ENCODE measurements around the gene EEPD1. TPM values are rescaled to one million over a fixed set of nuclear protein-coding genes. Genes with fewer than 3 reads are reported as not detected.
A peak's percentile ranks its signal among the peaks of the same experiment; 100 is the strongest.

EEPD1 gene
- total RNA-seq, 2 experiments from 2014 or later, result 0.62 to 0.82 TPM

DNA sequence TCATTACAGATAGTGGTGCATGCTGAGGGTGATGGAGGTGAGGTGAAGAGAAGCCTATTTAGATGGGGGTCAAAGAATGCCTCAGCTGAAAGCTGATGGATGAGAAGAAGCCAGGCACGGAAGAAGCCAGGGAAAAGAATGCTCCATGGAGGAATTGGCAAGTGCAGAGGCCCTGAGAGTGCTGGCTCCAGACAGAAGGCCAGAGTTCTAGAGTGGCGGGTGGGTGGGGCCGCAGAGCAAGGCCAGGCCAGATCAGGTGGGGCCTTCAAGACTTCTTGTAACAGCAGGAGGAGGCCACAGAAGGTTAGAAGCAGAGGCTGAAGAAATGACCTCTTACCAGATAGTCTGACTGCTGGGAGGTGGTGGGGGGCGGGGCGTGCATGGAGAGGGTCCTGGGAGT is 7.3 kb downstream of the EEPD1 start:
- no peak for DNase-seq
- H3K4me1 Mint-ChIP-seq, result no peaks in the 10 kb centered on the region
- no peak overlapping the region for H3K4me3 Mint-ChIP-seq
- H3K27me3 Mint-ChIP-seq, result no peaks in the 10 kb centered on the region
- H3K9me3 Mint-ChIP-seq, result no peaks in the 10 kb centered on the region
- no peak overlapping the region for H3K27ac Mint-ChIP-seq
- H3K36me3 Mint-ChIP-seq, result no peaks in the 10 kb centered on the region

DNA sequence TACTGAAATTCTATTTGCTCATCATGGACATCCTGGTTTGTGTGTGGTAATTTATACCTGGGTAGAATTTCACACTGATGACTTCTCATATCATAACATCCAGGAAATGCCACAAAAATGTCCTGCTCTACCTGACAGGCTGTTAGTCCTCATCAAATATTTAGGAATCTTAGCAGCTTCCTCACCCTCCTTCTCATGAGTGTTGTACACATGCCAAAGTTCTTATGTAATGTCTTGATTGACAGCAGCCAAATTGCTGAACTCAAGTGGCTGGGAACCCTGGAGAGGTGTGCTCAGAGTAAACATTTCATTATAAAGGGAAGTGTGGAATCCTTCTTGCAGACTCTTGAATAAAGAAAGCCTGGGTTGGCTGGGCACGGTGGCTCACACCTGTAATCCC is 8.9 kb downstream of the EEPD1 start:
- no peaks in the 10 kb centered on the region for H3K9me3 Mint-ChIP-seq
- no peaks in the 10 kb centered on the region for H3K36me3 Mint-ChIP-seq
- no peak overlapping the region for H3K4me3 Mint-ChIP-seq
- H3K4me1 Mint-ChIP-seq, result no peaks in the 10 kb centered on the region
- no peak overlapping the region for H3K27ac Mint-ChIP-seq
- DNase-seq, result no peak
- H3K27me3 Mint-ChIP-seq, result no peaks in the 10 kb centered on the region

DNA sequence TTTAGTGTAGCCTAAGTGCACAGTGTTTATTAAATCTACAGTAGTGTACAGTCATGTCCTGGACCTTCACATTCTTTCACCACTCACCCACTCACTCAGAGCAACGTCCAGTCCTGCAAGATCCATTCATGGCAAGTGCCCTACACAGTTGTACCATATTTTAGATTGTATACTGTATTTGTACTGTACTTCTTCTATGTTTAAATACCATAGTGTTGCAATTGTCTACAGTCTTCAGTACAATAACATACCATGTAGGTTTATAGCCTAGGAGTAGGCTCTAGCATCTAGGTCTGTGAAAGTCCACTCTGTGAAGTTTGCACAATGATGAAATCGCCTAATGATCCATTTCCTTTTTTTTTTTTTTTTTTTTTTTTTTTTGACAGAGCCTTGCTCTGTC is 12.0 kb downstream of the EEPD1 start:
- H3K27ac Mint-ChIP-seq, result no peak overlapping the region
- H3K36me3 Mint-ChIP-seq, result no peaks in the 10 kb centered on the region
- DNase-seq, result no peak
- no peaks in the 10 kb centered on the region for H3K9me3 Mint-ChIP-seq
- H3K4me3 Mint-ChIP-seq, result no peak overlapping the region
- H3K4me1 Mint-ChIP-seq, result no peaks in the 10 kb centered on the region
- H3K27me3 Mint-ChIP-seq, result no peaks in the 10 kb centered on the region

DNA sequence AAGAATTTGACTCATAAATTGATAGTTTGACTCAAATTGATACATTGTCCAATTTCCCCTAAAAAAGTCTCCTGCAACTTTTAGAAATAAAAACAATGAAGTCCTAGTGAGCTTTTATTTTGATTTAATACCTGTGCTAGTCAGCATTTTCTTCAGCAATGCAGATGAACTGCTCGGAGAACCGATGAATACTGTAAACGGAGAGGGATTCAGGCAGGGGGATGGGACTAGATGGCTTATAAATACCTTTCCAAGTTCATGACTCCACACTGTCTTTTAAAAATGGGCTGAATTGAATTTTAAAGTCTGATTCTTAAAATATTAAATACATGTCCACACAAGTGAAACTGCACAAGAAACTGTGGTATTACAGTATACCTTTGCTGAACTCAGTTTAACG is 12.7 kb downstream of the EEPD1 start:
- H3K36me3 Mint-ChIP-seq, result no peaks in the 10 kb centered on the region
- H3K4me3 Mint-ChIP-seq, result no peak overlapping the region
- H3K9me3 Mint-ChIP-seq, result no peaks in the 10 kb centered on the region
- H3K27me3 Mint-ChIP-seq, result no peaks in the 10 kb centered on the region
- no peak overlapping the region for H3K27ac Mint-ChIP-seq
- no peak for DNase-seq
- H3K4me1 Mint-ChIP-seq, result no peaks in the 10 kb centered on the region

DNA sequence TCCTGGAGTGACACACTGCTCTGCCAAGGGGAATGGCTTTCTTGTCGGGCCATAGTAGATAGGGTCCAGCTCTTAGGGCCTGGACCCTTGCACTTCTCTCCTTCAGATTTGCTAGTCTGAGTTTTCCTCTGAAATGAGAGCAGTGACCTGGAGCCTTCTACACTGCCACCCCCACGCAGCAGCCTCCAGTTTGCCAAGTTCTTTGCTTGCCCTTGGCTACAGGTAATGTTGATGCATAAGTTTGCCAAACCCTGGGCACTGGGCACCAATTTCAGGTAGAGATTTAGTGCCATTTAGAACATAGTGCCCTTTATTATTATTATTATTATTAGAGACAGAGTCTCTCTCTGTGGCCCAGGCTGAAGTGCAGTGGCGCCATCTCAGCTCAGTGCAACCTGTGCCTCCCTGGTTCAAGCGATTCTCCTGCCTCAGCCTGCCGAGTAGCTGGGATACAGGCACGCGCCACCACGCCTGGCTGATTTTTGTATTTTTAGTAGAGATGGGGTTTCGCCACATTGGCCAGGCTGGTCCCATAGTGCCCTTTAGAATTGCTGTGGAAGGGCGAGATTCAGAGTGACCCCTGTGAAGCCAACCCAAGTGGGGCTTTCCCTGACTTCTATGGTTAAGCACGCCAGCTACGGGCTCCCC is 14.5 kb downstream of the EEPD1 start:
- no peak overlapping the region for H3K4me3 Mint-ChIP-seq
- no peaks in the 10 kb centered on the region for H3K9me3 Mint-ChIP-seq
- H3K27ac Mint-ChIP-seq, result no peak overlapping the region
- H3K4me1 Mint-ChIP-seq, result no peaks in the 10 kb centered on the region
- H3K27me3 Mint-ChIP-seq, result no peaks in the 10 kb centered on the region
- no peaks in the 10 kb centered on the region for H3K36me3 Mint-ChIP-seq
- no peak for DNase-seq

DNA sequence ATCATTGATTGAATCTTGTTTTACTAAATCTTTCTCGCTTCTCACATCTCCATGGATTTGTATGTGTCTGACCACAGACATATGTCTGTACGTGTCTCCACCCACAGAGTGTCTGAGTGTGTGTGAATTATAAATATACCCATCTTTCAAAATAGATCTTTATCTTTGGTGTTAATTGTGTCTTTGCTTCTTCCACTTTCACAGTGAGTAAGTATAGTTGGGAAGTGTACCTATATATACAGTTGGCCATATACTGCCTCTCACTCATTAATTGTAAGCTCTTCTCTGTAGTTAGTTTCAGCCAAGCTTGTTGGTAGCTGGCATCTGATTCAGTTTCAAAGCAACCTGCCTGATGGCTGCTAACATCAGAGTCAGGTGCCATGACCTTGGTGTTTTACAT is 18.4 kb downstream of the EEPD1 start:
- DNase-seq, result no peak
- no peaks in the 10 kb centered on the region for H3K4me1 Mint-ChIP-seq
- H3K36me3 Mint-ChIP-seq, result no peaks in the 10 kb centered on the region
- H3K27ac Mint-ChIP-seq, result no peak overlapping the region
- H3K4me3 Mint-ChIP-seq, result no peak overlapping the region
- H3K27me3 Mint-ChIP-seq, result no peaks in the 10 kb centered on the region
- H3K9me3 Mint-ChIP-seq, result no peaks in the 10 kb centered on the region

DNA sequence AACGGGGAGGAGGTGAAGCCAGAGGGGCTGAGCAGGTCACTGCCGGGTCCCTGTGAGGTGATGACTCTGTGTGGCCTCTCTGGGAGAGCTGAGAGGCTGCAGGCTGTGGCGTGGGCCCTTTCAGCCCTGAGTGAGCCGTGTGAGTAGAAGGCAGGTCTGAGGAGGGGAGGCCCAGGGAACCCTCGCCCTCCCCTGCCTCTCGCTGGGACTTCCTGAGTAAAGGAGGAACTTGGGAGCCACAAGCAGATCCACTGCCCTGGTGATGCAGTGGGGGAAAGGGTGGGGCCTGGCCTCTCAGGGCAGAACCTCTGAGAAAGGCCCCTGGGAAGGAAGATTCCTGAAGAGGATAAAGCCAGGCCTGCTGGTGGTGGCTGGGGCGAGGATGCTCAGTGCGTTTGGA is 22.8 kb downstream of the EEPD1 start:
- Mint-ChIP-seq H3K9me3 (no peaks in the 10 kb centered on the region), H3K4me1 (no peaks in the 10 kb centered on the region), H3K27ac (no peak overlapping the region), H3K27me3 (no peaks in the 10 kb centered on the region), H3K36me3 (no peaks in the 10 kb centered on the region), H3K4me3 (no peak overlapping the region)
- no peak for DNase-seq

DNA sequence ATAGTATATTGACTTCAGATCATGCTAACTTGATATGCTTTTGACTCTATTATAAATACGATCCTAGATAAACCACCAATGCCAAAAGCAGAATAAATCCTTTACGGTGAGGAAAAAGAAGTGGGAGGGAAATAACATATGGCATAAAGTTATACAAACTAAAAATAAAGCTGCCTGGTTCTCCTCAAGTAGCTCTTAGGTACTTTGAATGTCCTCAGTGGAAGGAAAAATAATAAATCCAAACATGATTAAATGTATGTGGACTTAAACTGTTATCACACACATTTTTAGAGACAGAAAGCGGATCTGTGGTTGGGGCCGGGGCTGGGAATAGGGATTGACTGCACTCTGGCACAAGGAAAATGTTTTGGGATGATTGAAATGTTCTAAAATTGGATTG is 23.6 kb downstream of the EEPD1 start:
- H3K36me3 Mint-ChIP-seq, result no peaks in the 10 kb centered on the region
- no peaks in the 10 kb centered on the region for H3K4me1 Mint-ChIP-seq
- no peak overlapping the region for H3K27ac Mint-ChIP-seq
- H3K4me3 Mint-ChIP-seq, result no peak overlapping the region
- no peaks in the 10 kb centered on the region for H3K27me3 Mint-ChIP-seq
- no peak for DNase-seq
- no peaks in the 10 kb centered on the region for H3K9me3 Mint-ChIP-seq

DNA sequence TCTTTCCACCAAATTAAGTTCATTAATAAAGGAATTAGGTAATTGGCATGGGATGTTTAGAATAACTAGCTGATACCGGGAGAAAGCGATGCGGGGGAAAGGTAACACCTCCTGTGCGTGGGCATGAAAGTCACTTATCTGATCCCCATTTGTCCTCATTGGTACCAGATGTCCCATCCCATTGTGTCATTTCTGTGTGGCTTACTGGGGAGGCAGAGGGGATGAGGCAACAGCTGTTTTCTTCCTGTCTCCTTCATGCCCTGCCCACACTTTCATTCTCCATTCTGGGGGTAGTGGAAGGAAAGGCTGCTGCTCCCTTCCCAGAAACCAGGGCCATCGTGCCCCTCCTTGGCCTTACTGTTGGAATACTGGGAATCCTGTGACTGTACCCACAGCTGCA is 27.1 kb downstream of the EEPD1 start:
- no peaks in the 10 kb centered on the region for H3K9me3 Mint-ChIP-seq
- H3K36me3 Mint-ChIP-seq, result no peaks in the 10 kb centered on the region
- H3K4me1 Mint-ChIP-seq, result no peaks in the 10 kb centered on the region
- no peak overlapping the region for H3K27ac Mint-ChIP-seq
- no peak for DNase-seq
- no peak overlapping the region for H3K4me3 Mint-ChIP-seq
- no peaks in the 10 kb centered on the region for H3K27me3 Mint-ChIP-seq

DNA sequence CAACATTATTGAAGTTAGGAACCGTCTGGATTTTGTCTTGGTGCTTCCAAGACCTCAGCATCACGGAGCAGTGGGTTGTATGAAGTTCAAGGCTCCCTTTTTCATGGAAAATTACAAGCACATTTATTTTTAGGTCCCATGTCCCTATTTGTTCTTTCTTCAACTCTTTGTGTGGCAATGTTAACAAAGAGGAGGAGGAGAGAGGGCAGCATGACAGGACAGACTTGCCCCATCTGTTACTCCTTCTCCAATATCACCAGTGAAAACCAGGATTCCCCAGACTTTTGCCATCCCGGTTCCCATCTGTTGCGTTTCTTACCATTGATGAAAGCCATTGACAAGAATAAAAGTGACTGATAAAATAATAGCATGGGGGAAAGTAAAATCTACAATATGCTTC is 28.6 kb downstream of the EEPD1 start:
- no peaks in the 10 kb centered on the region for H3K4me1 Mint-ChIP-seq
- H3K27me3 Mint-ChIP-seq, result no peaks in the 10 kb centered on the region
- H3K27ac Mint-ChIP-seq, result no peak overlapping the region
- H3K4me3 Mint-ChIP-seq, result no peak overlapping the region
- no peaks in the 10 kb centered on the region for H3K36me3 Mint-ChIP-seq
- no peak for DNase-seq
- H3K9me3 Mint-ChIP-seq, result no peaks in the 10 kb centered on the region

DNA sequence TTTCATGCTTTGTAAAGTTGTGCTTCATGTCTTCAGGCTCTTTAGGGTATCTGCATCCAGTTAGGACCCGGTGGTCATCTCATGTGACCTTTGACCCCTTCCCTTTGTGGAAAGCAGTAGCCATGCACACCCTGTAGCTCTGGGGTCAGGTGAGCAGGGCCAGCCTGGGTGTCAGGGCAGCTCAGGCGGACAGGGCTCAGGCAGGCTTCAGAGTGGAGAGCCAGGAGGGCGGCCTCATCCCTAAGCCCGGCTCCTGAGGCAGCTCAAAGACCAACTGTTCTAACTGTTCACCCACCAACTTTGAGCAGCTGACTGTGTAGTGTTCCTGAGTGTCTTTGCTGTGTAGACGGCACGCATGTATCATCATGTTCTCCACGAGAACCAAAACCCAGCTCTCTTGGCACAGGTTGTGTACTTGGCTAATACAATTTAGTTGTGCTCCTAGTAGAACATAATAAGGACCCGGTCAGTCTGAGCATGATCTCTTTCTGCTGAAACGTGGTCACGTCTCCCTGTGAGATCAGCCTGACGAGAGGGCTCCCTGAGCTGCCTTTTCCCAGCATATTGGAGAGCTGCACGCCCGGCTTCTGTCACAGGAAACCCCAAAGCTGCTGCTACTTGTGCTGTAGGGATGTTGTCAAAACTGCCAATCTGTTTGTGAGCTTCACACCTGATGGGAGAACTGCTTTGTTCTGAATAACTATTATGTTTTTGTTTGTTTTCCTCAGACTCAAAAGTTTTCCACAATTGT is 30.0 kb downstream of the EEPD1 start:
- Mint-ChIP-seq H3K27ac (no peak overlapping the region), H3K4me1 (no peaks in the 10 kb centered on the region), H3K9me3 (no peaks in the 10 kb centered on the region), H3K36me3 (no peaks in the 10 kb centered on the region), H3K27me3 (no peaks in the 10 kb centered on the region), H3K4me3 (no peak overlapping the region)
- no peak for DNase-seq

DNA sequence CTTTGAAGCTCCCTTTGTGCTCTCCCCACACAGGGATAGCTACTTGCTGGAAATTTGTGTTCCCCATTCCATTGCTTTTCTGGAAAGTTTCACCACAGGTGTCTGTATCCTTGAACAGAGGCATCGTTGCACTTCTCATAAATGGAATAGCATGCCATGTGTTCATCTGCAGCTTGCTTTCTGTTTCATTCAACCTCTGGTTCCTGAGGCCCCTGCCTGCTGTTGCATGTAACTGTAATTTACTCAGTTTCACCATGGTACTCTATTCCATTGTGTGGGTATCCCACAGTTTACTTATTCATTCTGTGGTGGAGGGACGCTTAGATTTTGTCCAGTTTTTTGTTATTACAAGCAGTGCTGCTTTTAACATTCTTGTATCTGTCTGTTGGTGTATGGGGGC is 32.0 kb downstream of the EEPD1 start:
- no peak for DNase-seq
- Mint-ChIP-seq H3K4me3 (no peak overlapping the region), H3K4me1 (peaks cover 2% of the 10 kb centered on the region), H3K27me3 (no peaks in the 10 kb centered on the region), H3K9me3 (no peaks in the 10 kb centered on the region), H3K36me3 (no peaks in the 10 kb centered on the region), H3K27ac (no peak overlapping the region)

DNA sequence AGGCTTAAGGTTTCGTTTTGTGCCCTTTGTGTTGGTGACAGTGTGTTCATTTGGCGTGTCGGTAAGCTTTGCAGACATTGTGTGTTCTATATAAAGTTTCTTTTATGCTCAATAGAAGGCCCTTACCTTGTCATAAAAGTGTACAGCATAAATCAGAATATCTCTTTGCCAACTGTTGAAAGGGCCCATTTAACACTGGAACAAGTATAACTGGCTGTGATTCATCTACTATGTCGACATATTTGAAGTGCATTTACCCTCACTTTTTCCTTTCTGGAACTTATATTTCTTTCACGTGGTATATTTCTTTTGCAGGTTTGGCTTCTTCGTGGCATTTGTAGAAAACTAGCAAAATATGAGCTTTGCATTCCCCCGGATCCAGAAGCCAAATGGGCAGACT is 32.7 kb downstream of the EEPD1 start:
- Mint-ChIP-seq H3K27me3 (no peaks in the 10 kb centered on the region), H3K4me3 (no peak overlapping the region), H3K4me1 (peaks cover 2% of the 10 kb centered on the region), H3K36me3 (no peaks in the 10 kb centered on the region), H3K27ac (no peak overlapping the region), H3K9me3 (no peaks in the 10 kb centered on the region)
- DNase-seq, result no peak

DNA sequence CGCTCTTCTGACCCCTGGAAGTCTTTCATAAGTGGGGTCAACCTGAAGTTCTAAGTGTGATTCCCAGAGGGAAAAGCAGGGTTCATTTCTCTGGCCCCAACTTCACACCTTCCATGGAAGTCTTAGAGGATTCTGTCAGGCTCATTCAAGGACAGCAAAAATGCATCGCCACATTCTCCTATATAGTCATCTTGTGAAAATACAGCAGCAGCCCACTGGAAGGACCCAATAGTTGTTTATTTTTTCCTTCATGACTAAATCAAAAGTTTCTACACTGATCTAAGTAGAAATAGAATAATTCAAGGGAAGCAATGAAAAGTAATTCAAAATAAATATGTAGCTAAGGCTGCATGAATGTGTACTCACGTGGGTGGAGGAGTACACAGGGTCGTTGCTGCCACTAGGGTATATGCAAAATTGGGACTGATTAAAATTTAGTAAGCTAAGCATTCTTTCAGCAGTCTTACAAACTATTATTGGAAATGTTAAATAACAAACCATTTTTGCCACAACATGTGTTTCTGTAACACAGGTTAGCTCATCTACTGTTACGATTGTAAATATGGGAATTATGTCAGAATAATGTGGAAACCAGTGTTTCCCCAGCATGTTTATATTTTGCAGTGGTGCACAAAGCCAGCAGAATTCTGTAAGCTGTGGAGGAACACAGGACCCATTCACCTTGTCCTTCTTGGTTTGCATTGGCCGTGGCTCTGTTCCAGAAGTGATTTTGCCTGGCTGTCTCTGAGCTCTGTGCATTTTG is 33.5 kb downstream of the EEPD1 start:
- DNase-seq, result no peak
- no peak overlapping the region for H3K27ac Mint-ChIP-seq
- peaks cover 2% of the 10 kb centered on the region for H3K4me1 Mint-ChIP-seq
- no peaks in the 10 kb centered on the region for H3K36me3 Mint-ChIP-seq
- no peaks in the 10 kb centered on the region for H3K27me3 Mint-ChIP-seq
- no peaks in the 10 kb centered on the region for H3K9me3 Mint-ChIP-seq
- no peak overlapping the region for H3K4me3 Mint-ChIP-seq

DNA sequence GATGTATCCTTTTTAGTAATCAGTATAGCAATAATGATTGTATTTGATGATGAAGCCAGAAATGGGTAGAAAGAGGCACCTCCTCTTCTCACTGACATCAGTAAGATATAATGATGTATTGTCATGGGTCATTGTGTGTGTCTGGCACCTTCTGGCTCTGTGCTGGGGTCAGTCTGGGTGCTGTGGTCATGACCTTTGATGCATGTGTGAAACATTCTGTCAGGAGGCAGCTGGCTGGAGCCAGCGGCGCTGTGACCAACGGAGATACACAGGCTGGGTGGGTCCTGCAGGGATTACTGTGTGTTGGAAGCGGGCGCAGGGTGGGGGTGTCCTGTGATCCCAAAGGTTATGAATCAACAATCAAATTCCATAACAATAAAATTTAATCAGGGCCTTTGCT is 35.2 kb downstream of the EEPD1 start:
- Mint-ChIP-seq H3K27ac (no peak overlapping the region), H3K4me3 (no peak overlapping the region), H3K9me3 (no peaks in the 10 kb centered on the region), H3K36me3 (no peaks in the 10 kb centered on the region), H3K27me3 (no peaks in the 10 kb centered on the region), H3K4me1 (peaks cover 2% of the 10 kb centered on the region)
- DNase-seq, result no peak

DNA sequence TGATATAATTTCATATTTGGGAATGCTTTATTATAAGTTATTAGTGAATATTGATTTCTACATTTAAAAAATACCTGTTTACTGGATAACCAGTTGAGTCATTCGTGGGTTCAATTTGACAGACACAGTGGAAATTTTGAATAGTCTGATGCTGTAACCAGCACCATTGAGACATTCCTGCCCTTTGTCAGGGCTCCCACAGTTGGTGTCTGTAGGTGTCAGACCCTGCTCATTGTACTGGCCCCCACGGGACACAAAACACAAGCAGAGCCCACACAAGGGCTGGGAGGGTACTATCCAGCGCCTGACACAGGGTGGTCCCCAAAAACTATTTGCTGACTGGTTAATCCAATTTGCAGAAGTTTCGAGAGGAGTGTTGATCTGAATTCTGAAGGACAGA is 35.9 kb downstream of the EEPD1 start:
- H3K27me3 Mint-ChIP-seq, result no peaks in the 10 kb centered on the region
- no peaks in the 10 kb centered on the region for H3K36me3 Mint-ChIP-seq
- H3K9me3 Mint-ChIP-seq, result no peaks in the 10 kb centered on the region
- peaks cover 2% of the 10 kb centered on the region for H3K4me1 Mint-ChIP-seq
- DNase-seq, result peak; percentile 8
- no peak overlapping the region for H3K4me3 Mint-ChIP-seq
- no peak overlapping the region for H3K27ac Mint-ChIP-seq
